Stimulated activated CD4-positive, alpha-beta T cell treated with anti-CD3 and anti-CD28 coated beads, Interleukin-1b, Interleukin-23, amount 100 ng/mL, for 48 hours (primary cell): Measurements from ENCODE around the gene IZUMO4.
"Not testable (repeated sequence)": the region's sequence is repeated elsewhere in the genome, so short reads cannot be mapped to it uniquely, and the experiment has no call there.

ENCODE experiments used
- DNase-seq: peaks from one replicate; pipeline ENCODE4 v3.0.0-alpha.2; 2020

IZUMO4 gene

GRCh38 chr19:2110822-2111221, 14.1 kb downstream of the IZUMO4 start:
- DNase-seq: no peak

DNA sequence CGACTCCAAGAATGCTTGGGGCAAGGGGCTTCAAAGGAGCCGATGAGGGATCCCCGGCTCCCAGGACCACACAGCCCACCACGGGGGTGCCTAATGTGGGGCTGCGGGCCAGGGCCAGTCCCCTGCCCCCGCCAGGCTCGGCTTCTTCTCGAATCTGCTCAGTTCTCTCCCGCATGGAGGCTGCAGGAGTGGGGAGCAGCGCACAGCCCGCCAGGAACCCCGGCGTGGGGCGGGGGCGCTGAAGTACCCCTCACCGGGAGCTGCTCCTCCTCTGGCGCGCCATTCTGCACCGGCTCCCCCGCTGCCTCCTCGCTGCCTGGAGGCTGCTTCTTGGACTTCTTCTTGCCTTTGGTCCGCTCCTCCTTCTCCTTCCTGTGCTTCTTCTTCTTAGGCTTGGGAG, 14.7 kb downstream of the IZUMO4 start:
- DNase-seq: no peak

- no peak for DNase-seq
These were observed 15.2 kb downstream of the IZUMO4 start for GRCh38 chr19:2111886-2112285.

DNA sequence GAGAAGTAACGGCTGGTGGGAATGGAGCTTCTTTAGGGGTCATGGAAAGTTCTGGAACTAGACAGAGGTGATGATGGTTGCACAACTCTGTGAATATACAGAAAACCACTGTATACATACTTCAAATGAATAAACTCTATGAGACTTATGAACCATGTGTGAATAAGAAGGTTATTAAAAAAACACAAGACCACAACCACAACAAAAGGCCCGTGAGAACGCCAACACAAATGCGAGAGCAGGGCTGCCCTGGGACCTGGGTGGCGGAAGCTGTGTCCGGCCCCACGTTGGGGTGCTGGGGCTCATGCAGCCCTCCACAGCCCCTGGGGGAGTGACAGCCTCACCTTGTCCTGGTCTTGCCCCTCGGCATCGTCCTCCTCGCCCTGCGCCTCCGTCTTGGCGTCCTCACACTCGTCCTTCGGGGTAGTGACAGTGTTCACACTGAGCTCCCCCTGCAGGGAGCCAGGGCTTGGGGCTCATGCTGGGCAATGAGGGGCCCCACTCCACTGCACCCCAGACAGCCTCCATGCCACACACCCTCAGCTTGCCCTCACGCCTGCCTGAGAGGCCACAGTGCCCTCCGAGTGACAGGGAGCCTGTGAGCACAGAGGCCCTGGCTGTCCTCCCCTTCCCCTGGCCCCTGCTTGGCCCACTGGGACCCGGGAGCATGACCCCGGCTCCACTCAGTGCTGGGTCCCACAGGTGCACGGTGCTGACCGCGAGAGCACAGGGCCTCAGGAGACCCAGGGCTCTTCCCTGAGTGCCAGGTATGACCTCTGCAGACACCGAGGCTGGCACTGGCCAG, 16.0 kb downstream of the IZUMO4 start:
- no peak for DNase-seq

- no peak for DNase-seq
These were observed 16.9 kb downstream of the IZUMO4 start for GRCh38 chr19:2113439-2114211.

DNA sequence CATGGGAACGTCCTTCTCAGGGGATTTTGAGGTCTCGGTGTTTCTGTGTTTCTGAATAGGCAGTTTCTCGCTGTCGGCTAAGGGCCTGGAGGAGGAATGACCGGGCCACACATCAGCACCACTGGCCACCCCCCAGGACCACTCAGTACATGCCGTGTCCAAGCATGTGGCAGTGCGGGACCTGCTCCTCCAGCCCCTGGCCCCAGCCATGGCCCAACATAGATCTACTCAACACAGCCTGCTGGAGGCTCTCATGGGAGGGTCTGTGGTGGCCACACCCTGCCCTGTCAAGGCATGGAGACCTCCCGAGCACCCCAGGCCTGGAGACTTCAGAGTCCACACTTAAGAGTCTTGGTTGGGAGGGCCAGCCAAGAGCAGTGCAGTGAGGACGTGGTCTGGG, 17.5 kb downstream of the IZUMO4 start:
- no peak for DNase-seq

DNA sequence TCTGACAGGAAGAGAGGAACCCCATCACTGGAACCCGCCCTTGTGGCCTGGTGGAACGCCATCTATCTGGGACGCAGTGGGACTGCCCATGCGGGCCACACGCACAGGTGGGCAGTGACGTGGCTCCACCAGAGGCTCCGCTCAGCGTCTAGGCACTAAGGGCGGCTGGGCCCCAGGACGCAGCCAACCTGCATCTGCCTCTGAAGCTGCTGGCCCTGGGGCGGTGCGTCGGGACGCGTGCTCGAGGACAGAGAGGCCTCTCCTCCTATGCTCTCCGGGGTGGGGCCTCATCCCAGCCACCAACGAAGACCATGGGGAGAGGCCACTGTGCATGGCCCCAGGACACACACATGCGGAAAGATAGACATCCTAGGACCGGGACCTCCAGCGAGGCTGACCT, 18.1 kb downstream of the IZUMO4 start:
- DNase-seq: no peak

DNA sequence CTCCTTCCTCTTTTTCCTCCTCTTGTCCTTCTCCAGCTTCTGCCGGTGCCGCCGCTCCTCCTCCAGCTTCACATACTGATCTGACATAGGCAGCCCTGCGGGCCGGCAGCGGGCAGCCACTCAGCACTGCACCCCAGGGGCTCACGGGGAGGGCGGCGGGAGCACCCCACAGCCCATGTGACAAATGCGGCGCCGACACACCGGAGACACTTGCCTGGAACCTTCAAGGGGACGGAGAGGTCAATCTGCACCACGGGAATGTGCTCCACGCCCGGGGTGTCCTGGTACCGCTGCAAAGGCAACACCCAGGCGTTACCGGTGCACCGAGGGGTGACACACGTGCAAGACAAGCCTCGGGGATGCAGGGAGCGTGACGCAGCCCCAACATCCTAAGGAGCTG, 18.6 kb downstream of the IZUMO4 start:
- DNase-seq: no peak

DNA sequence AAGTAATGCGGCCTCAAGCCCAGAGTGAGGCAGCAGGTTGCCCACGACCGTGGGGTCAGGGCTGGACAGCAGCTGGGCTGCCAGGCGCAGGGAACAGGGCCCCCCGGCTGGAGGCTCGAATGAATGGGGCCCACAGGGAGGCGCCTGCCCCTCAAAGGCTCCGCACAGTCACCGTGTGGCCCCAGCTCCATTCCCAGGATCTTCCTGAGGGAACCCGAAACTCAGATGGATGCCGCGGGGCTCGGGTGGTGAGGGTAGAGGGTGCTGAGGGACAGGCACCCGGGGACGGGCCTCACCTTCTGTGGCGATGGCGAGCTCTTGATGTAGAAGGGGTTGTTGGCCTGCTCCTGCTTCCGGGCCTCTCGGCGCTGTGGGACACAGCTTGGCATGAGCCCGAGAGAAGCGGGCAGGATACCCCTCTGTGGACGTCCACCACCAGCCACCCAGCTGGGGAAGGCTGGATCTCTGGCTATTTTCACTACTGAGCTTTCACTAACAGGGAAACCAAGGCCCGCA, 19.3 kb downstream of the IZUMO4 start:
- DNase-seq: no peak

DNA sequence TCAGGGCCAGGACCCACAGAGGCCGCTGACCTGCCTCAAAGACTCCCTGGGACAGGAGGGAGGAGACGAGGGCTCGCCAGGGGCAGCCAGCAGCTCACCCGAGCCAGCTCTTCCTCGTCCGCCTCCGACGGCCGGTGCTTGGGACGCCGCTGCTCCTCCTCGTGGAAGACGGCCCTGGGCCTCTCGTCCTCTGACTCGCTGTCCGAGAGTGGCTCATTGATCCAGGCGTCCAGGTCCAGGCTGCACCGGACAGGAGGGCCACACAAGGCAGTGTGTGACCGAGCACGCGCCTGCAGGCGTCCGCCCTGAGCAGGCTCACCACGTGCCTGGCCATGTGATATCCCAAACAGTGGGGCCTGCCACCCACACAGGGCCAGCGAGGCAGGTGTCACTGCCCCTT, 19.8 kb downstream of the IZUMO4 start:
- DNase-seq: no peak

- DNase-seq: no peak
These were observed 20.7 kb downstream of the IZUMO4 start for GRCh38 chr19:2117215-2117960.

DNA sequence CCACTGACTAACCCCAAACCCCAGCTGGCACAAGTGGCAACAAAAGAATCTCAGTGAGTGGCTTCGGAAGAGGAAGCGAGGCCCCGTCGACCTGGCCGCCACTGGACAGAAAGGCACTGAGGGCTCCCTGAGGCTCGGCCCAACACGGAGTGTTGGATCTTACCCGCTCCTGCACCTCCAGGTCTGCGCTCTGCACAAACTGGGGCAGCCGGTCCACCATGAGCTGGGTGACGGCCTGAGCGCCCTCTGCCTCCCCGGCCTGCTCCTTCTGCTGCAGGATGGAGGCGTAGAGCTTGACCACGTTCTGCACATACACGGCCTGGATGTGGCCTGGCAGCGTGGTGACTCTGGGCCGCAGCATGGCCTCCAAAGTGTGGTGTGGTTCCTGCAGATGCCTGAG, 21.7 kb downstream of the IZUMO4 start:
- no peak for DNase-seq

- no peak for DNase-seq
These were observed 23.4 kb downstream of the IZUMO4 start for GRCh38 chr19:2119921-2120785.

DNA sequence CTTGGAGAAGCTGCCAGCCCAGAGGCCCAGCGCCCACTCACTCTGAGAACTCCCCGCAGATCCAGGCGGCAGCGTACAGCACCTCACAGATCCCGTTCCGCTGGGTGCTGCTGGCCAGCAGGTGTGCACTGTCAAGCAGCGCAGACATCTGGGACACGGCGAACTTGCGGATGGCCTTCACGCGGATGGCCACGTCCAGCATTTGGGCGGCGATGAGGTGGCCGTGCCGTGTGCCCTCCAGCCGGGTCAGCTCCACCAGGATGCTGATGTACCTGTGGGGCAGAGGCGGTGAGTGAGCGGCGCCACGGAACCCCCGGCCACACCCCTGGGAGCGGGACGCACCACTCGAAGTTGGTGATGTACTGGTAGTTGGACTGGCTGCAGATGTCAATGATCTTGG, 24.1 kb downstream of the IZUMO4 start:
- DNase-seq: no peak

- DNase-seq: no peak
These were observed 24.8 kb downstream of the IZUMO4 start for GRCh38 chr19:2121416-2122051.

DNA sequence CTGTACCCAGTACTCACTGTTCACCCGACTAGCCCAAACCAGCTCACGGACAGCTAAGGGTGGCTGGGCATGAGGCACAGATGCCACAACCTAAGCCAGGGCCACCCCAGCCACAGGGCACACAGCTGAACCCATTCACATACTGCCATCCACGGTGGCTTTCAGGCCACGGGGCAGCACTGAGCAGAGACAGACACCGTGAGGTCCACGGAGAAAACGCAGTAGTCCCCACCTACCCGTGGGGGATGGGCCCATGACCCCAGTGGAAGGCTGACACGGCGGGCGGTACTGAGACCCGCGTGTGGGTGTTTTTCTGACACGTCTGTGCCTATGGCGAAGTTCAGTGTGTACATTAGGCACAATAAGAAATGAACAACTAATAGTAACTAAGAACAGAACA, 25.5 kb downstream of the IZUMO4 start:
- no peak for DNase-seq

- DNase-seq: no peak
These were observed 26.3 kb downstream of the IZUMO4 start for GRCh38 chr19:2122982-2123381.

- no peak for DNase-seq
These were observed 27.1 kb downstream of the IZUMO4 start for GRCh38 chr19:2123682-2124387.

DNA sequence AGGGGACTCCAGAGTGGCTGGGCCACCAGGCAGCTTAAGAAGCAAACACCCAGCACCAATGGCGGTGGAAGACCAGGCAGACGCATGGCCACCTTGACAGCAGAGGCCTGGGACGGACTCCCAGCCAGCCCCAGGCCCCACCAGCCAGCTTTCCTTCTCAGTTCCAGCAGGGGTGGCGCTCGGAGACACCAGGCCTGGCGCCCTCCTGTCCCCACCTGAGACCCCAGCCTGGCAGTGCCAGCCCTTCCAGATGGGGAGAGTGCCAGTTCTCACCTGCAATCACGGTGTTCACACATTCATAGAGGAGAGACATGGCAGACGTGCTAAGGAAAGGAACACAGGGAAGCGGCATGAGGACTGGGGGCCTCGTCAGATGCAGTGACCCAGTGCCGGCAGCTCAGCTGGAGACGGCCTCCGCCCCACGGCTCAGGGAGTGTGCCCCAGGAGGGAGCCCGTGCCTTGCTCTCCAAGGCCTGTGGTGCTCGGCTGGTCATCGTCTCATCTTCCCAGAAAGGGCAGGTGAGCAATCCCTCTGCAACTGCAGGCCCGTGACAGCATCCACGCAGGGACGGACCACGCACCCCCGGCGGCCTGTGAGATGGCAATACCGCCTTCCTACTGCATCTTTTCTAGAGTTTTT, 30.3 kb downstream of the IZUMO4 start:
- DNase-seq: no peak

- DNase-seq: no peak
These were observed 31.0 kb downstream of the IZUMO4 start for GRCh38 chr19:2127758-2128157.

- DNase-seq: not testable (repeated sequence)
These were observed 31.5 kb downstream of the IZUMO4 start for GRCh38 chr19:2128252-2128651.
